ENCODE results near the gene RALGAPA1.
"Not testable (repeated sequence)": the region's sequence is repeated elsewhere in the genome, so short reads cannot be mapped to it uniquely, and the experiment has no call there.

RALGAPA1 gene

DNA sequence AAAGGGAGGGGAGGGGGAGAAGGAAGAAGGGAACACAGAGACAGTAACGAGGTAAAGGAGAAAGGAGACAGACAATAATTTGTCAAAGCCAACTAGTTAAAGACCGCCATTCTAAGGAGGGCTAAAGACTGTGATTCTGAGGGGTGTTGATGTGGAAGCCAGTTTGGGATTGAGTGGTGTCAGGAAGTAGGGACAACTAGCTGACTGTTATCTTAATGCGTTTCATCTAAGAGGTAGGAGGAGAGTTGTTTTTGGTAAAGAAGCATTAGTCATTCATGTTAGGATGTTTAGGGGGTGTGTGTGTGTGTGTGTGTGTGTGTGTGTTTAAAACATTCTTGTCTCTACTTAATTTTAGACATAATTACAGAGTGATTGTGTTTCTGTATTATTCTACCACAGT lies 180.1 kb downstream of the RALGAPA1 start:
- Histone ChIP-seq H3K4me3 (ENCODE audit: low read length) (no peak overlapping the region), H3K27ac (ENCODE audit: low read length) (no peak overlapping the region), H3K9me3 (ENCODE audit: insufficient read depth, low read length) (no peaks in the 10 kb centered on the region), H3K36me3 (replicated peaks; ENCODE audit: low read depth, low read length) (no peaks in the 10 kb centered on the region), H3K79me2 (ENCODE audit: low read length) (no peaks in the 10 kb centered on the region), H3K4me1 (ENCODE audit: low read length) (no peaks in the 10 kb centered on the region), H3K27me3 (ENCODE audit: low read depth, low read length) (no peaks in the 10 kb centered on the region), H3K4me2 (ENCODE audit: low read length) (no peak overlapping the region), H3K9ac (ENCODE audit: low read length) (no peak overlapping the region), H2AFZ (ENCODE audit: low read depth, low read length) (no peak overlapping the region), H4K20me1 (ENCODE audit: insufficient read depth, low read length) (no peaks in the 10 kb centered on the region)
- no peak for TF ChIP-seq EZH2phosphoT487 (IDR thresholded peaks at IDR 0.05; ENCODE audit: low read depth)
- TF ChIP-seq, protein P1, sequence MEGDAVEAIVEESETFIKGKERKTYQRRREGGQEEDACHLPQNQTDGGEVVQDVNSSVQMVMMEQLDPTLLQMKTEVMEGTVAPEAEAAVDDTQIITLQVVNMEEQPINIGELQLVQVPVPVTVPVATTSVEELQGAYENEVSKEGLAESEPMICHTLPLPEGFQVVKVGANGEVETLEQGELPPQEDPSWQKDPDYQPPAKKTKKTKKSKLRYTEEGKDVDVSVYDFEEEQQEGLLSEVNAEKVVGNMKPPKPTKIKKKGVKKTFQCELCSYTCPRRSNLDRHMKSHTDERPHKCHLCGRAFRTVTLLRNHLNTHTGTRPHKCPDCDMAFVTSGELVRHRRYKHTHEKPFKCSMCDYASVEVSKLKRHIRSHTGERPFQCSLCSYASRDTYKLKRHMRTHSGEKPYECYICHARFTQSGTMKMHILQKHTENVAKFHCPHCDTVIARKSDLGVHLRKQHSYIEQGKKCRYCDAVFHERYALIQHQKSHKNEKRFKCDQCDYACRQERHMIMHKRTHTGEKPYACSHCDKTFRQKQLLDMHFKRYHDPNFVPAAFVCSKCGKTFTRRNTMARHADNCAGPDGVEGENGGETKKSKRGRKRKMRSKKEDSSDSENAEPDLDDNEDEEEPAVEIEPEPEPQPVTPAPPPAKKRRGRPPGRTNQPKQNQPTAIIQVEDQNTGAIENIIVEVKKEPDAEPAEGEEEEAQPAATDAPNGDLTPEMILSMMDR (IDR thresholded peaks at IDR 0.05; ENCODE audit: low read depth, low read length) = no peak

DNA sequence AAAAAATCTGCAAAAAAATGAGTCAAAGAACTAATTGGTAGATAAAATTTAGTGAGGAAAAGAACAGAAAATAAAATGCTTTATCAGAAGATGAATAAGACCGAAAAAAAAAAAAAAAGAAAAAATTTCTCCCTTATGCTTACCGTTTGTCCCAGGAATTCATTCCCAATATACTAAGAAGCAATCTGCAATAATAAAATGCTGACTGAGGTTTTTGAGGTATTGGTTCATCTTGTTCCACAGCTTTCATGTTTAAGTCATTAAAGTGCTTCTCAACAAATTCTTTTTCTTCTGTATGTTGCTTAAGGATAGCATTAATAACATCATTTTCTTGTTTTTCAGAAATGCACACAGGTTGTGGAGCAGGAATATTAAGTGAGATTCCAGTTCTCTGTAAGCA lies 182.1 kb downstream of the RALGAPA1 start:
- H3K27me3 ChIP-seq (ENCODE audit: low read depth, low read length); H3K4me2 ChIP-seq (ENCODE audit: low read length); H4K20me1 ChIP-seq (ENCODE audit: insufficient read depth, low read length); H3K27ac ChIP-seq (ENCODE audit: low read length); H3K9me3 ChIP-seq (ENCODE audit: insufficient read depth, low read length); H3K9ac ChIP-seq (ENCODE audit: low read length); H3K79me2 ChIP-seq (ENCODE audit: low read length); H3K36me3 ChIP-seq (replicated peaks; ENCODE audit: low read depth, low read length); H3K4me3 ChIP-seq (ENCODE audit: low read length); H2AFZ ChIP-seq (ENCODE audit: low read depth, low read length); H3K4me1 ChIP-seq (ENCODE audit: low read length): not testable (repeated sequence)

DNA sequence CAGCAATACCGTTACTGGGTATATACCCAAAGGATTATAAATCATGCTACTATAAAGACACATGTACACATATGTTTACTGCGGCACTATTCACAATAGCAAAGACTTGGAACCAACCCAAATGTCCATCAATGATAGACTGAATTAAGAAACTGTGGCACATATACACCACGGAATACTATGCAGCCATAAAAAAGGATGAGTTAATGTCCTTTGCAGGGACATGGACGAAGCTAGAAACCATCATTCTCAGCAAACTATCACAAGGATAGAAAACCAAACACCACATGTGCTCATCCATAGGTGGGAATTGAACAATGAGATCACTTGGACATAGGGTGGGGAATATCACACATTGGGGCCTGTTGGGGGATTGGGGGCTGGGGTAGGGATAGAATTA lies 187.1 kb downstream of the RALGAPA1 start:
- not testable (repeated sequence) for H3K9me3 ChIP-seq (ENCODE audit: insufficient read depth, low read length); H3K36me3 ChIP-seq (replicated peaks; ENCODE audit: low read depth, low read length); H2AFZ ChIP-seq (ENCODE audit: low read depth, low read length); H3K27me3 ChIP-seq (ENCODE audit: low read depth, low read length); H3K4me1 ChIP-seq (ENCODE audit: low read length); H3K79me2 ChIP-seq (ENCODE audit: low read length); H4K20me1 ChIP-seq (ENCODE audit: insufficient read depth, low read length); H3K9ac ChIP-seq (ENCODE audit: low read length); H3K4me3 ChIP-seq (ENCODE audit: low read length); H3K27ac ChIP-seq (ENCODE audit: low read length); H3K4me2 ChIP-seq (ENCODE audit: low read length)

DNA sequence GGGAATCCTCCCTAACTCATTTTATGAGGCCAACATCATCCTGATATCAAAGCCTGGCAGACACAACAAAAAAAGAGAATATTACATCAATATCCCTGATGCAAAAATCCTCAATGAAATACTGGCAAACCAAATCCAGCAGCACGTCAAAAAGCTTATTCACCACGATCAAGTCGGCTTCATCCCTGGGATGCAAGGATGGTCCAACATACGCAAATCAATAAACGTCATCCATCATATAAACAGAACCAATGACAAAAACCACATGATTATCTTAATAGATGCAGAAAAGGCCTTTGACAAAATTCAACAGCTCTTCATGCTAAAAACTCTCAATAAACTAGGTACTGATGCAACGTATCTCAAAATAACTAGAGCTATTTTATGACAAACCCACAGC lies 189.1 kb downstream of the RALGAPA1 start:
- H3K9me3 ChIP-seq (ENCODE audit: insufficient read depth, low read length); H3K4me3 ChIP-seq (ENCODE audit: low read length); H3K4me1 ChIP-seq (ENCODE audit: low read length); H3K27me3 ChIP-seq (ENCODE audit: low read depth, low read length); H4K20me1 ChIP-seq (ENCODE audit: insufficient read depth, low read length); H3K36me3 ChIP-seq (replicated peaks; ENCODE audit: low read depth, low read length); H3K9ac ChIP-seq (ENCODE audit: low read length); H3K27ac ChIP-seq (ENCODE audit: low read length); H3K4me2 ChIP-seq (ENCODE audit: low read length); H2AFZ ChIP-seq (ENCODE audit: low read depth, low read length); H3K79me2 ChIP-seq (ENCODE audit: low read length): not testable (repeated sequence)

DNA sequence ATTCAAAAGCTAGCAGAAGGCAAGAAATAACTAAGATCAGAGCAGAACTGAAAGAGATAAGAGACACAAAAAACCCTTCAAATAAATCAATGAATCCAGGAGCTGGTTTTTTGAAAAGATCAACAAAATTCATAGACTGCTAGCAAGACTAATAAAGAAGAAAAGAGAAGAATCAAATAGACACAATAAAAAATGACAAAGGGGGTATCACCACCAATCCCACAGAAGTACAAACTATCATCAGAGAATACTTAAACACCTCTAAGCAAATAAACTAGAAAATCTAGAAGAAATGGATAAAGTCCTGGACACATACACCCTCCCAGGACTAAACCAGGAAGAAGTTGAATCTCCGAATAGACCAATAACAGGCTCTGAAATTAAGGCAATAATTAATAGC lies 189.6 kb downstream of the RALGAPA1 start:
- H3K9ac ChIP-seq (ENCODE audit: low read length) = not testable (repeated sequence)

DNA sequence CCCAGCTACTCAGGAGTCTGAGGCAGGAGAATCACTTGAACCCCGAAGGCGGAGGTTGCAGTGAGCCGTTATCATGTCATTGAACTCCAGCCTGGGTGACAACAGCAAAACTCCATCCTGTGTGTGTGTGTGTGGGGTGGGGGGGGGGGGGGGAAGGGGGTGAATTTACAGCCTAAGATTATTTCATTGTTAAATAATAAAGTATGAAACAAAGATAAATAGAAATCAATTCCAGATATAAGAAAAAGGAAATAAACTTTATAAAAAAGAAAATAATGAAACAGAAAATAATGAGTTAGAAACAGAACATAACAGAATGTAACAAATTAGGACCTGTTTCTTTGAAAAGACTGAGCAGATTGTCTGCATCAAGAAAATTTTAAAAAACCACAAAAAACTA lies 191.6 kb downstream of the RALGAPA1 start:
- Histone ChIP-seq H3K27ac (ENCODE audit: low read length) (no peak overlapping the region), H3K79me2 (ENCODE audit: low read length) (no peaks in the 10 kb centered on the region), H3K4me3 (ENCODE audit: low read length) (no peak overlapping the region), H3K9me3 (ENCODE audit: insufficient read depth, low read length) (no peaks in the 10 kb centered on the region), H3K9ac (ENCODE audit: low read length) (no peak overlapping the region), H2AFZ (ENCODE audit: low read depth, low read length) (no peak overlapping the region), H3K36me3 (replicated peaks; ENCODE audit: low read depth, low read length) (no peaks in the 10 kb centered on the region), H3K4me1 (ENCODE audit: low read length) (no peaks in the 10 kb centered on the region), H3K27me3 (ENCODE audit: low read depth, low read length) (no peaks in the 10 kb centered on the region), H4K20me1 (ENCODE audit: insufficient read depth, low read length) (no peaks in the 10 kb centered on the region), H3K4me2 (ENCODE audit: low read length) (no peak overlapping the region)
- TF ChIP-seq, protein P1 (IDR thresholded peaks at IDR 0.05; ENCODE audit: low read depth, low read length) = no peak
- TF ChIP-seq EZH2phosphoT487 (IDR thresholded peaks at IDR 0.05; ENCODE audit: low read depth) = no peak

More for the DNA sequence above, 189.6 kb downstream of the RALGAPA1 start:
- not testable (repeated sequence) for H3K27ac ChIP-seq (ENCODE audit: low read length); H3K9me3 ChIP-seq (ENCODE audit: insufficient read depth, low read length); H3K36me3 ChIP-seq (replicated peaks; ENCODE audit: low read depth, low read length); H2AFZ ChIP-seq (ENCODE audit: low read depth, low read length); H3K4me2 ChIP-seq (ENCODE audit: low read length); H3K27me3 ChIP-seq (ENCODE audit: low read depth, low read length); H4K20me1 ChIP-seq (ENCODE audit: insufficient read depth, low read length); H3K79me2 ChIP-seq (ENCODE audit: low read length); H3K4me1 ChIP-seq (ENCODE audit: low read length); H3K4me3 ChIP-seq (ENCODE audit: low read length)
